Body of pancreas (tissue), 4 donors: ENCODE data around the gene TBL1XR1. TPM values are rescaled to one million over a fixed set of nuclear protein-coding genes. Genes with fewer than 3 reads are reported as not detected.

Experiments used
- ATAC-seq: fragments of 150-250 bp; one replicate; pipeline ENCODE4 v1.9.1; 2016
- DNase-seq, 4 donors: peaks; one replicate each; pipeline ENCODE4 v3.0.0-alpha.2; 2019
- H3K27ac ChIP-seq, 4 donors: fragments of 200-600 bp; sonication (generic); 1 replicate in 3 of 4; 2 replicates in 1 of 4; pipeline versions ENCODE4 v1.5.1 to v1.6.1; 2016 to 2019; ENCODE audit warnings: mild to moderate bottlenecking in 1 of 4, mixed read lengths in 1 of 4, moderate library complexity in 1 of 4
- H3K27me3 ChIP-seq, 2 donors: fragments of 200-600 bp; sonication (generic); one replicate each; pipeline ENCODE4 v1.6.0; 2016; ENCODE audit warnings: mild to moderate bottlenecking in 1 of 2
- H3K36me3 ChIP-seq, 2 donors: fragments of 200-600 bp; sonication (generic); replicated peaks in 1 of 2; 2 replicates each; pipeline ENCODE4 v1.5.1; 2016; ENCODE audit warnings: low read depth in 2 of 2; ENCODE audit not compliant: insufficient read depth in 1 of 2
- H3K4me1 ChIP-seq: fragments of 200-600 bp; sonication (generic); one replicate; pipeline ENCODE4 v1.6.0; 2016
- H3K4me3 ChIP-seq, 2 donors: fragments of 200-600 bp; sonication (generic); 1 replicate in 1 of 2; 2 replicates in 1 of 2; pipeline ENCODE4 v1.5.1; 2016 to 2019
- H3K9me3 ChIP-seq, 3 donors: fragments of 200-600 bp; sonication (generic); 1 replicate in 2 of 3; 2 replicates in 1 of 3; pipeline ENCODE4 v1.5.1; 2016
- CTCF ChIP-seq, 7 experiments: fragments of 450-650 bp in 4 of 7; fragments of 200-600 bp in 3 of 7; sonication (generic) in 3 of 7; IDR thresholded peaks; one replicate each; pipeline ENCODE4 v1.5.1; 2016 to 2019; ENCODE audit warnings: antibody characterized with exemption in 7 of 7
- POLR2A ChIP-seq, 3 donors: fragments of 450-650 bp; IDR thresholded peaks; one replicate each; pipeline ENCODE4 v1.6.1; 2016; ENCODE audit warnings: antibody characterized with exemption in 3 of 3, mild to moderate bottlenecking in 2 of 3
- WGBS, 2 donors: methylation state at CpG; one replicate each; pipeline ENCODE4 v1.1.5; 2017; 5-methylcytosine and 5-hydroxymethylcytosine counted together
- intact Hi-C: fragments of 100-400 bp; cut with DNase I; formaldehyde crosslinking; loops from one replicate; pipeline ENCODE4 v1.15.1; 2023
- total RNA-seq, 2 donors: library from RNA; depleted of rRNA; stranded (reverse); fragments of >200 nt; gene quantifications; one replicate each; pipeline ENCODE4 v1.1.0, GENCODE V29; 2016

The TBL1XR1 gene
- total RNA-seq, 2 donors from 2014 or later: 34.3 to 57.9 TPM

- WGBS, 2 donors: 93% methylated on average over 25 of the region's 25 CpGs; no CpG with 5 or more reads in 1 of the 2 donors
- H3K27me3 ChIP-seq: no peaks in the 10 kb centered on the region
- no peaks in the 10 kb centered on the region for H3K4me1 ChIP-seq
- no peak for TF ChIP-seq CTCF (IDR thresholded peaks at IDR 0.05)
- no peak for DNase-seq
- intact Hi-C loops: no loop called here
- no peak overlapping the region for H3K4me3 ChIP-seq
- H3K9me3 ChIP-seq: no peaks in the 10 kb centered on the region
- no peak overlapping the region for H3K27ac ChIP-seq
- ATAC-seq: no peak
- H3K36me3 ChIP-seq: no peaks in the 10 kb centered on the region
These were observed 31.4 kb upstream of the TBL1XR1 start for GRCh38 chr3:177228601-177229190.

- Histone ChIP-seq H3K4me1 (no peaks in the 10 kb centered on the region), H3K9me3 (no peaks in the 10 kb centered on the region), H3K36me3 (no peaks in the 10 kb centered on the region), H3K4me3 (no peak overlapping the region), H3K27ac (no peak overlapping the region), H3K27me3 (no peaks in the 10 kb centered on the region)
- TF ChIP-seq CTCF (IDR thresholded peaks at IDR 0.05): no peak
- TF ChIP-seq POLR2A (IDR thresholded peaks at IDR 0.05): no peak
- intact Hi-C loops: no loop called here
- ATAC-seq (no peak), DNase-seq (no peak)
These were observed 27.1 kb upstream of the TBL1XR1 start for GRCh38 chr3:177224414-177224813.

GRCh38 chr3:177221744-177222143 is 24.5 kb upstream of the TBL1XR1 start:
- Histone ChIP-seq H3K27me3 (no peaks in the 10 kb centered on the region), H3K4me3 (no peak overlapping the region), H3K4me1 (no peaks in the 10 kb centered on the region), H3K36me3 (no peaks in the 10 kb centered on the region), H3K27ac (no peak overlapping the region), H3K9me3 (no peaks in the 10 kb centered on the region)
- 86 to 89% methylated on average over 3 of the region's 3 CpGs for WGBS, 2 donors
- DNase-seq (no peak), ATAC-seq (no peak)
- no peak for TF ChIP-seq CTCF (IDR thresholded peaks at IDR 0.05)
- no peak for TF ChIP-seq POLR2A (IDR thresholded peaks at IDR 0.05)
- intact Hi-C loops: no loop called here

- DNase-seq (no peak), ATAC-seq (no peak)
- Histone ChIP-seq H3K27me3 (no peaks in the 10 kb centered on the region), H3K4me1 (no peaks in the 10 kb centered on the region), H3K4me3 (no peak overlapping the region), H3K27ac (no peak overlapping the region), H3K9me3 (no peaks in the 10 kb centered on the region), H3K36me3 (no peaks in the 10 kb centered on the region)
- WGBS, 2 donors: 80 to 82% methylated on average over 9 of the region's 9 CpGs
- no peak for TF ChIP-seq CTCF (IDR thresholded peaks at IDR 0.05)
- no peak for TF ChIP-seq POLR2A (IDR thresholded peaks at IDR 0.05)
- intact Hi-C loops: no loop called here
These were observed 23.1 kb upstream of the TBL1XR1 start for GRCh38 chr3:177220136-177220974.
